PC-3 (cell line): ENCODE measurements around the gene FAM107A. TPM values are rescaled to one million over a fixed set of nuclear protein-coding genes. Genes with fewer than 3 reads are reported as not detected.

Source experiments
- ATAC-seq: fragments of 200-7000 bp; cut with Tn5 transposase; 2 replicates; pipeline ENCODE4 v1.9.1; 2020; ENCODE audit warnings: mild to moderate bottlenecking, moderate library complexity
- BruUV-seq: library from RNA; stranded (reverse); fragments of 400-500 nt; replicated peaks from 2 replicates; lab custom pipeline; 2021; lab: Mats Ljungman, UMichigan
- CTCF ChIA-PET: fragments of 300-600 bp; sonication (Branson Sonifier 250); formaldehyde crosslinking; loops from one replicate; lab custom pipeline; 2022; ENCODE audit warnings: antibody characterized with exemption; lab: Charles Lee
- POLR2A ChIA-PET: fragments of 300-600 bp; sonication (Branson Sonifier 250); formaldehyde crosslinking; loops from one replicate; lab custom pipeline; 2022; ENCODE audit warnings: antibody characterized with exemption; ENCODE audit not compliant: unreplicated experiment; lab: Charles Lee
- DNase-seq: peaks from one replicate; pipeline ENCODE4 v3.0.0-alpha.2; 2015
- H2AFZ ChIP-seq: fragments of 300-600 bp; sonication (generic); 2 replicates; pipeline ENCODE4 v1.6.0; 2016; ENCODE audit warnings: antibody characterized with exemption, low read length
- H3F3A ChIP-seq: fragments of 300-600 bp; sonication (generic); one replicate; pipeline ENCODE4 v1.6.0; 2017; ENCODE audit warnings: antibody characterized with exemption, low read length, control low read depth, mild to moderate bottlenecking; ENCODE audit not compliant: unreplicated experiment
- H3K27ac ChIP-seq: fragments of 300-600 bp; sonication (generic); 2 replicates; pipeline ENCODE4 v1.5.1; 2016; ENCODE audit warnings: mild to moderate bottlenecking, low read length
- H3K27me3 ChIP-seq: fragments of 300-600 bp; sonication (generic); 2 replicates; pipeline ENCODE4 v1.6.1; 2016; ENCODE audit warnings: low read length, mixed read lengths
- H3K36me3 ChIP-seq: fragments of 300-600 bp; sonication (generic); 2 replicates; pipeline ENCODE4 v1.6.1; 2016; ENCODE audit warnings: low read depth, mixed run types, low read length, mixed read lengths
- H3K4me1 ChIP-seq: fragments of 300-600 bp; sonication (generic); 2 replicates; pipeline ENCODE4 v1.5.1; 2016; ENCODE audit warnings: low read length; ENCODE audit not compliant: insufficient read depth
- H3K4me2 ChIP-seq: fragments of 300-600 bp; sonication (generic); 2 replicates; pipeline ENCODE4 v1.6.0; 2016; ENCODE audit warnings: low read length
- H3K4me3 ChIP-seq: fragments of 300-600 bp; sonication (generic); 2 replicates; pipeline ENCODE4 v1.5.1; 2016; ENCODE audit warnings: mild to moderate bottlenecking, low read length, mixed read lengths
- H3K79me2 ChIP-seq: fragments of 300-600 bp; sonication (generic); 2 replicates; pipeline ENCODE4 v1.6.1; 2017; ENCODE audit warnings: low read length, mixed read lengths
- H3K9ac ChIP-seq: fragments of 300-600 bp; sonication (generic); 2 replicates; pipeline ENCODE4 v1.6.0; 2016; ENCODE audit warnings: mild to moderate bottlenecking, low read length
- H3K9me2 ChIP-seq: fragments of 300-600 bp; sonication (generic); replicated peaks from 2 replicates; pipeline ENCODE4 v1.6.1; 2016; ENCODE audit warnings: mixed run types, low read length, mixed read lengths
- H3K9me3 ChIP-seq: fragments of 300-600 bp; sonication (generic); 2 replicates; pipeline ENCODE4 v1.6.1; 2016; ENCODE audit warnings: low read length, mixed read lengths
- H4K20me1 ChIP-seq: fragments of 300-600 bp; sonication (generic); 2 replicates; pipeline ENCODE4 v1.6.1; 2016; ENCODE audit warnings: low read length, mixed read lengths
- CTCF ChIP-seq: fragments of 300-600 bp; sonication (generic); conservative IDR thresholded peaks from 2 replicates; pipeline ENCODE4 v1.5.1; 2017; ENCODE audit warnings: antibody characterized with exemption, low read depth, mild to moderate bottlenecking, low read length
- EZH2 ChIP-seq: fragments of 300-600 bp; sonication (generic); IDR thresholded peaks from one replicate; pipeline ENCODE4 v1.6.1; 2017; ENCODE audit warnings: antibody characterized with exemption, mild to moderate bottlenecking, low read length; ENCODE audit not compliant: unreplicated experiment
- EZH2phosphoT487 ChIP-seq: fragments of 300-600 bp; sonication (generic); IDR thresholded peaks from 2 replicates; pipeline ENCODE4 v1.6.1; 2018; ENCODE audit warnings: mild to moderate bottlenecking, antibody characterized with exemption, low read length, borderline replicate concordance
- intact Hi-C: fragments of 100-400 bp; cut with micrococcal nuclease; formaldehyde crosslinking; loops from 2 replicates; pipeline ENCODE4 v1.9.0; 2023
- total RNA-seq: library from RNA; depleted of rRNA; stranded (reverse); fragments of >200 nt; gene quantifications from 2 replicates; pipeline ENCODE4 v1.2.3, GENCODE V29; 2014

The FAM107A gene
- total RNA-seq, 1 experiment from 2014 or later = 0.07 TPM

- POLR2A ChIA-PET = no interaction called here
- Histone ChIP-seq H3K9me2 (no peaks in the 10 kb centered on the region), H3F3A (no peaks in the 10 kb centered on the region), H3K9ac (no peak overlapping the region), H3K27me3 (no peaks in the 10 kb centered on the region), H4K20me1 (no peaks in the 10 kb centered on the region), H2AFZ (no peak overlapping the region), H3K4me1 (no peaks in the 10 kb centered on the region), H3K9me3 (no peaks in the 10 kb centered on the region), H3K4me3 (no peak overlapping the region), H3K4me2 (no peak overlapping the region), H3K79me2 (no peaks in the 10 kb centered on the region), H3K36me3 (no peaks in the 10 kb centered on the region), H3K27ac (no peak overlapping the region)
- BruUV-seq = no TSS peak
- DNase-seq (no peak), ATAC-seq (no peak)
- CTCF ChIA-PET = no interaction called here
- intact Hi-C loops = no loop called here
- no peak for TF ChIP-seq EZH2
- TF ChIP-seq CTCF = no peak
- no peak for TF ChIP-seq EZH2phosphoT487
Measured at GRCh38 chr3:58519668-58520402, 57.4 kb downstream of the FAM107A start.

DNA sequence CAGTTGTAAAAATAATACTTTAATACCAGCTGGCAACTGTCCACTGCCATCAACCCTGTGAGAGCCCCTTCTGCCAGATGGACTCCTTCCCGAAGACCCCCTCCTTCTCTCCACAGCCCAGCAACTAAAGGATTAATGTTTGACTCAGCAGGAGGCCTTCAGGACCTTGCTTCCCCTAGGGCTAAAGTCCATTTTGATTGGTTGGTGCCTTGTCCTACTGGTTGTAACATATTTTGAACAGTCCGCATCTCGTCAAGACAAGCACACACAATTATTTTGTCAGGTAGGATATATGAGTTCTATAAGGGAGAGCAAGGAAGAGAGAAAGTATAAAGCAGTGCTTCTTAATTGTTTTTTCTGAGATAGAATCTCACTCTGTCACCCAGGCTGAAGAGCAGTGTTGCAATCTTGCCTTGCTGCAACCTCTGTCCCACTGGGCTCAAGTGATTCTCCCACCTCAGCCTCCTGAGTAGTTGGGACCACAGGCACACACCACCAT lies 58.9 kb downstream of the FAM107A start:
- Histone ChIP-seq H3K9me2 (no peaks in the 10 kb centered on the region), H3K36me3 (no peaks in the 10 kb centered on the region), H3K27ac (no peak overlapping the region), H4K20me1 (no peaks in the 10 kb centered on the region), H3K9me3 (no peaks in the 10 kb centered on the region), H3F3A (no peaks in the 10 kb centered on the region), H3K9ac (no peak overlapping the region), H3K27me3 (no peaks in the 10 kb centered on the region), H2AFZ (no peak overlapping the region), H3K4me3 (no peak overlapping the region), H3K4me2 (no peak overlapping the region), H3K79me2 (no peaks in the 10 kb centered on the region), H3K4me1 (no peaks in the 10 kb centered on the region)
- ChIA-PET CTCF (no interaction called here), POLR2A (no interaction called here)
- no peak for DNase-seq
- no peak for ATAC-seq
- BruUV-seq = no TSS peak
- intact Hi-C loops = no loop called here
- TF ChIP-seq CTCF = no peak
- TF ChIP-seq EZH2 = no peak
- no peak for TF ChIP-seq EZH2phosphoT487

- no peaks in the 10 kb centered on the region for H3F3A ChIP-seq
- intact Hi-C loops = no loop called here
- H3K27ac ChIP-seq = no peak overlapping the region
- no peak for ATAC-seq
- H3K4me1 ChIP-seq = no peaks in the 10 kb centered on the region
- no peak overlapping the region for H3K4me2 ChIP-seq
- H3K9me3 ChIP-seq = no peaks in the 10 kb centered on the region
- H3K9ac ChIP-seq = no peak overlapping the region
- H3K79me2 ChIP-seq = no peaks in the 10 kb centered on the region
- no peak for TF ChIP-seq EZH2phosphoT487
- TF ChIP-seq EZH2 = no peak
- no peak for TF ChIP-seq CTCF
- H3K36me3 ChIP-seq = no peaks in the 10 kb centered on the region
- no peak overlapping the region for H2AFZ ChIP-seq
- ChIA-PET POLR2A (no interaction called here), CTCF (no interaction called here)
- no peaks in the 10 kb centered on the region for H3K27me3 ChIP-seq
- no TSS peak for BruUV-seq
- no peak overlapping the region for H3K4me3 ChIP-seq
- DNase-seq = no peak
- no peaks in the 10 kb centered on the region for H4K20me1 ChIP-seq
- no peaks in the 10 kb centered on the region for H3K9me2 ChIP-seq
Measured at GRCh38 chr3:58514405-58514804, 62.8 kb downstream of the FAM107A start.
